Effector CD8-positive, alpha-beta T cell (primary cell): ENCODE data around the gene PITHD1.
"Not testable (repeated sequence)": the region's sequence is repeated elsewhere in the genome, so short reads cannot be mapped to it uniquely, and the experiment has no call there.

Experiments
- DNase-seq: peaks from one replicate; lab custom pipeline; 2025; lab: John Stamatoyannopoulos, UW

The PITHD1 gene

GRCh38 chr1:23825762-23826522, 47.7 kb downstream of the PITHD1 start:
- no peak for DNase-seq

GRCh38 chr1:23826590-23826989, 48.4 kb downstream of the PITHD1 start:
- DNase-seq: not testable (repeated sequence)

GRCh38 chr1:23827717-23828116, 49.5 kb downstream of the PITHD1 start:
- DNase-seq: no peak

- not testable (repeated sequence) for DNase-seq
Measured at GRCh38 chr1:23834156-23834555, 55.9 kb downstream of the PITHD1 start.

GRCh38 chr1:23836037-23836436, 57.8 kb downstream of the PITHD1 start:
- DNase-seq: no peak
